ENCODE results near the gene PRKCI.
A peak's percentile ranks its signal among the peaks of the same experiment; 100 is the strongest.
"Not testable (repeated sequence)": the region's sequence is repeated elsewhere in the genome, so short reads cannot be mapped to it uniquely, and the experiment has no call there.

PRKCI gene

GRCh38 chr3:170275832-170276231 is 53.6 kb downstream of the PRKCI start:
- Histone ChIP-seq H2AFZ (ENCODE audit: low read depth, low read length) (no peak overlapping the region), H3K4me3 (ENCODE audit: low read depth in 1 of 2, low read length in 2 of 2) (no peak overlapping the region), H3K79me2 (ENCODE audit: insufficient read depth, low read length) (no peaks in the 10 kb centered on the region), H3K4me2 (ENCODE audit: insufficient read depth, low read length) (no peak overlapping the region), H3K9ac (ENCODE audit: low read depth, low read length) (no peak overlapping the region), H4K20me1 (ENCODE audit: insufficient read depth, low read length) (no peaks in the 10 kb centered on the region), H3K36me3 (ENCODE audit: insufficient read depth, low read length) (peaks cover 21% of the 10 kb centered on the region; the same call in 1 of the 2 replicates), H3K4me1 (ENCODE audit: insufficient read depth, low read length) (peaks cover 22% of the 10 kb centered on the region), H3K27me3 (ENCODE audit: insufficient read depth, low read length, poor library complexity) (no peaks in the 10 kb centered on the region), H3K27ac (ENCODE audit: low read length) (no peak overlapping the region), H3K9me3 (ENCODE audit: insufficient read depth, low read length, severe bottlenecking) (no peaks in the 10 kb centered on the region)
- ATAC-seq (ENCODE audit: insufficient read depth, low read depth) (no peak), DNase-seq (no peak)
- TF ChIP-seq EZH2 (IDR thresholded peaks at IDR 0.05; ENCODE audit: borderline replicate concordance, low read depth, low read length, severe bottlenecking) (no peak), CTCF (IDR thresholded peaks at IDR 0.05; ENCODE audit: borderline replicate concordance, extremely low read depth, low read length, poor library complexity, severe bottlenecking) (no peak)

- peak; percentile 58 for ATAC-seq (ENCODE audit: insufficient read depth, low read depth)
Measured at GRCh38 chr3:170277311-170277710, 55.1 kb downstream of the PRKCI start.

GRCh38 chr3:170277833-170278580 is 55.8 kb downstream of the PRKCI start:
- peak overlapping the region; percentile 69 for H3K27ac ChIP-seq (ENCODE audit: low read length)
- no peak for DNase-seq
- H3K4me1 ChIP-seq (ENCODE audit: insufficient read depth, low read length), result peaks cover 22% of the 10 kb centered on the region
- TF ChIP-seq CTCF (IDR thresholded peaks at IDR 0.05; ENCODE audit: borderline replicate concordance, extremely low read depth, low read length, poor library complexity, severe bottlenecking) (no peak), EZH2 (IDR thresholded peaks at IDR 0.05; ENCODE audit: borderline replicate concordance, low read depth, low read length, severe bottlenecking) (no peak)
- peak overlapping the region; percentile 38 for H3K9ac ChIP-seq (ENCODE audit: low read depth, low read length)
- H4K20me1 ChIP-seq (ENCODE audit: insufficient read depth, low read length), result no peaks in the 10 kb centered on the region
- peak overlapping the region; percentile 62 for H3K4me2 ChIP-seq (ENCODE audit: insufficient read depth, low read length)
- ATAC-seq (ENCODE audit: insufficient read depth, low read depth), result no peak; the same call in none of the 3 replicates
- H3K36me3 ChIP-seq (ENCODE audit: insufficient read depth, low read length), result peaks cover 22% of the 10 kb centered on the region; the same call in 1 of the 2 replicates
- H3K9me3 ChIP-seq (ENCODE audit: insufficient read depth, low read length, severe bottlenecking), result no peaks in the 10 kb centered on the region
- H3K4me3 ChIP-seq (ENCODE audit: low read depth in 1 of 2, low read length in 2 of 2), result peak overlapping the region in 1 of 2 experiments; percentile 45; a peak in 2 of 4 replicates
- H3K79me2 ChIP-seq (ENCODE audit: insufficient read depth, low read length), result no peaks in the 10 kb centered on the region
- no peaks in the 10 kb centered on the region for H3K27me3 ChIP-seq (ENCODE audit: insufficient read depth, low read length, poor library complexity)
- H2AFZ ChIP-seq (ENCODE audit: low read depth, low read length), result peak overlapping the region; percentile 58

More at GRCh38 chr3:170277311-170277710, 55.1 kb downstream of the PRKCI start:
- H3K4me3 ChIP-seq (ENCODE audit: low read depth in 1 of 2, low read length in 2 of 2); H3K79me2 ChIP-seq (ENCODE audit: insufficient read depth, low read length); H3K9me3 ChIP-seq (ENCODE audit: insufficient read depth, low read length, severe bottlenecking); H3K27me3 ChIP-seq (ENCODE audit: insufficient read depth, low read length, poor library complexity); H4K20me1 ChIP-seq (ENCODE audit: insufficient read depth, low read length): not testable (repeated sequence)
- peak overlapping the region; percentile 62 for H3K4me2 ChIP-seq (ENCODE audit: insufficient read depth, low read length)
- peak; percentile 37 for DNase-seq
- peaks cover 22% of the 10 kb centered on the region for H3K4me1 ChIP-seq (ENCODE audit: insufficient read depth, low read length)
- H2AFZ ChIP-seq (ENCODE audit: low read depth, low read length), result peak overlapping the region; percentile 58
- H3K9ac ChIP-seq (ENCODE audit: low read depth, low read length), result peak overlapping the region; percentile 38
- H3K27ac ChIP-seq (ENCODE audit: low read length), result peak overlapping the region; percentile 69; the same call in 1 of the 2 replicates
- peaks cover 27% of the 10 kb centered on the region; the same call in 1 of the 2 replicates for H3K36me3 ChIP-seq (ENCODE audit: insufficient read depth, low read length)

- no peak overlapping the region for H3K4me2 ChIP-seq (ENCODE audit: insufficient read depth, low read length)
- H3K9ac ChIP-seq (ENCODE audit: low read depth, low read length), result no peak overlapping the region
- TF ChIP-seq EZH2 (IDR thresholded peaks at IDR 0.05; ENCODE audit: borderline replicate concordance, low read depth, low read length, severe bottlenecking) (no peak), CTCF (IDR thresholded peaks at IDR 0.05; ENCODE audit: borderline replicate concordance, extremely low read depth, low read length, poor library complexity, severe bottlenecking) (no peak)
Measured at GRCh38 chr3:170278627-170279026, 56.4 kb downstream of the PRKCI start.

More at GRCh38 chr3:170278627-170279026, 56.4 kb downstream of the PRKCI start:
- peaks cover 18% of the 10 kb centered on the region; the same call in 1 of the 2 replicates for H3K36me3 ChIP-seq (ENCODE audit: insufficient read depth, low read length)
- H3K27me3 ChIP-seq (ENCODE audit: insufficient read depth, low read length, poor library complexity), result no peaks in the 10 kb centered on the region
- H3K27ac ChIP-seq (ENCODE audit: low read length), result no peak overlapping the region
- H2AFZ ChIP-seq (ENCODE audit: low read depth, low read length), result no peak overlapping the region
- H3K79me2 ChIP-seq (ENCODE audit: insufficient read depth, low read length), result no peaks in the 10 kb centered on the region
- peaks cover 22% of the 10 kb centered on the region for H3K4me1 ChIP-seq (ENCODE audit: insufficient read depth, low read length)
- no peaks in the 10 kb centered on the region for H4K20me1 ChIP-seq (ENCODE audit: insufficient read depth, low read length)
- no peaks in the 10 kb centered on the region for H3K9me3 ChIP-seq (ENCODE audit: insufficient read depth, low read length, severe bottlenecking)
- H3K4me3 ChIP-seq (ENCODE audit: low read depth in 1 of 2, low read length in 2 of 2), result no peak overlapping the region
- ATAC-seq (ENCODE audit: insufficient read depth, low read depth) (no peak; the same call in 2 of the 3 replicates), DNase-seq (no peak)

Measured in DND-41 (cell line).